Cardiac fibroblast (primary cell): ENCODE data around the gene HOXD4.

Experiments used
- DNase-seq, 2 donors: peaks; one replicate each; pipeline versions ENCODE4 v3.0.0 to v3.0.0-alpha.2; 2010; ENCODE audit warnings: low read depth in 2 of 2
- H3K4me3 ChIP-seq, 2 donors: replicated peaks in 1 of 2; 1 replicate in 1 of 2; 2 replicates in 1 of 2; pipeline ENCODE4 v1.5.1; 2011; ENCODE audit warnings: low read depth in 2 of 2, low read length in 2 of 2, mild to moderate bottlenecking in 2 of 2, moderate library complexity in 1 of 2
- TF ChIP-seq, protein P1 (sequence below): IDR thresholded peaks from one replicate; pipeline ENCODE4 v1.5.1; 2011; ENCODE audit warnings: low read depth, mild to moderate bottlenecking, low read length, inconsistent platforms

The HOXD4 gene

DNA sequence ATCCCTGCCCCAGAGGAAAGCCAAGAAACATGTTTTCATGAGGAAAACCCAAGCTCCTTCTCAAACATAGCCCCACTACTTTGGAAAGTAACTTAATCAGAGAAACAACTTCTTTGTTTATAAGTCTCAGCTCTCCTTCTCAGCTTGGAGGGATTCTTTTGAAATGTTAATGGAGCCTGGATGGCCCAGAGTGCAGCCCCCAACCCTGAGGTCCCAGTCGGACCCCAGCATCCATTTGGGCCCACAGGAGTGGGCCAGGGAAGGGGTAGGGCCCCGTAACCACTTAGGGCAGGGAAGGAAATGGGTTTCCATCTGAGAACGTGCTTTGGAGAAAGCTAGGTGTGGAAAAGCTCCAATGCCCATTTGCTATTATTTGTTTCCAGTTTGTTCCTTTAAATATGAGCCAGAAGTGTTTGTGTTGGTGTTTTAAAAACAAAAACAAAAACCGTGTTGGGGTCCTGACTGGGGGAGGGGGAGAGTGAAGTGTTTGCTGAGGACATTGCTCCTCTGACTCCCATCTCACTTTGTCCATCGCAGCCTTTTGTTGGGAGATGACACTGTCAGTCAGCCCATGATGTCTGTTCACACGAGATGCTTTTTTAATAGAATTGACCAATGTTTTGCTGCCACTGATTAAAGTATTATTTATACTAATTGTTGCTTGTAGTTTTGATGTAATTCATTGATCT, 4.2 kb downstream of the HOXD4 start:
- TF ChIP-seq, protein P1, sequence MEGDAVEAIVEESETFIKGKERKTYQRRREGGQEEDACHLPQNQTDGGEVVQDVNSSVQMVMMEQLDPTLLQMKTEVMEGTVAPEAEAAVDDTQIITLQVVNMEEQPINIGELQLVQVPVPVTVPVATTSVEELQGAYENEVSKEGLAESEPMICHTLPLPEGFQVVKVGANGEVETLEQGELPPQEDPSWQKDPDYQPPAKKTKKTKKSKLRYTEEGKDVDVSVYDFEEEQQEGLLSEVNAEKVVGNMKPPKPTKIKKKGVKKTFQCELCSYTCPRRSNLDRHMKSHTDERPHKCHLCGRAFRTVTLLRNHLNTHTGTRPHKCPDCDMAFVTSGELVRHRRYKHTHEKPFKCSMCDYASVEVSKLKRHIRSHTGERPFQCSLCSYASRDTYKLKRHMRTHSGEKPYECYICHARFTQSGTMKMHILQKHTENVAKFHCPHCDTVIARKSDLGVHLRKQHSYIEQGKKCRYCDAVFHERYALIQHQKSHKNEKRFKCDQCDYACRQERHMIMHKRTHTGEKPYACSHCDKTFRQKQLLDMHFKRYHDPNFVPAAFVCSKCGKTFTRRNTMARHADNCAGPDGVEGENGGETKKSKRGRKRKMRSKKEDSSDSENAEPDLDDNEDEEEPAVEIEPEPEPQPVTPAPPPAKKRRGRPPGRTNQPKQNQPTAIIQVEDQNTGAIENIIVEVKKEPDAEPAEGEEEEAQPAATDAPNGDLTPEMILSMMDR = no peak
- H3K4me3 ChIP-seq = no peak overlapping the region
- no peak for DNase-seq

DNA sequence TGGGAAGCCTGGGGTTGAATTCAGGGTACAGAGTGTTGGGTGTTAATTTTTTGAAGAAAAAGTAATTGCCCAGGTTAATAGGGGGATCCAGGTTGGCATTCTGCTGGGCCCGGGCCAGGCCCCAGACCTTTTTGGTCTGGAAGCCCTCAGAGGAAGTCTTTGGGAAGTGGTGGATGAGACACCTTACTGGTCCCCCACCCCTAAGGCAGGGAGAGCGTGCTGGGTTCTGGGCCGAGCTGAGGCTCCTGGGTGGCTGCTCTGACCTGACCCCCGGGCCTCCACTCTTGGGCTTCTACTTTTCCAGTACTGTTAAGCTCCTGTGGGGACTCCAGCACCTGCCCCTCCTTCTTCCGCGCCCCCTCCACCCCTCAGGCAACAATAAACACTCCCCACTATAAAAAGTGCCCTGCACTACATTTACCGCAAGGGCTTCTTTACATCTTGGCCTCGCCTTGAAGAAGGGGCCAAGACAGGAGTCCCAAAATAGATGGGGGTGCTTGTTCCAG, 5.0 kb downstream of the HOXD4 start:
- DNase-seq = no peak
- H3K4me3 ChIP-seq = no peak overlapping the region
- TF ChIP-seq, protein P1 = no peak

DNA sequence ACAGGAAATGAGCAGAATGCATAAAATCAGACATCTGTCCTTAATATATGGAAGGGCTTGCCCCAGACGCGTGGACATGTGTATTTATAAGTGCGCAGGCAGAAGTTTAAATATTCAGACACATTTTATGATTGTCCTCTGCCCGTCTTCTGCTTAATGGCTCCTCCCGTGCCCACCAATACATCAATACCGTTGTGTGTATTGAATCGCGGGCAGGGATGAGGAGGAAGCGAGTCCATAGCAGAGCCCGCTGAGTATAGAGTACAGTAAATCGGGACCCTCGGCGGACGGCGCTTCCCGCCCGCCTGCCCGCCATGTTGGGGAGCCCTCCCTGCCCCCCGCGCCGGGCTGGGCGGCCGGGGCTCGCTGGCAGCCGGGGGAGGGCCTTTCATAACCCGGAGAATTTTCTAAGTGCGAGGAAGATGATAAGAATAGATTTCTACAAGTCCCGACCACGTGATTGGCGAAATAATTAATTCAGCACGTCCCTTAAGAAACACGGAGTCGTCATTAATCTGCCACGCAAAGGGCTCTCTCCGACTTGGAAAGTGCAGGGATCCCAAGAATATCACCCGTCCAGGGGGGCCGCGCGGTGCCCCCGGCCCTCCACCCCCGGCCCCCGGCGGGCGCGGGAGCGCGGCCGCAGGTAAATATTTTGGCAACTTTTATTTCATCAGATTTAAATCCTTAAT, 5.6 kb downstream of the HOXD4 start, which contains the start of gene HOXD3:
Gene HOXD3, plus strand, starts transcription at position 501 of the 692 bp plus-strand sequence. CDS start 11,808 bp downstream, outside the sequence.
- DNase-seq = no peak

DNA sequence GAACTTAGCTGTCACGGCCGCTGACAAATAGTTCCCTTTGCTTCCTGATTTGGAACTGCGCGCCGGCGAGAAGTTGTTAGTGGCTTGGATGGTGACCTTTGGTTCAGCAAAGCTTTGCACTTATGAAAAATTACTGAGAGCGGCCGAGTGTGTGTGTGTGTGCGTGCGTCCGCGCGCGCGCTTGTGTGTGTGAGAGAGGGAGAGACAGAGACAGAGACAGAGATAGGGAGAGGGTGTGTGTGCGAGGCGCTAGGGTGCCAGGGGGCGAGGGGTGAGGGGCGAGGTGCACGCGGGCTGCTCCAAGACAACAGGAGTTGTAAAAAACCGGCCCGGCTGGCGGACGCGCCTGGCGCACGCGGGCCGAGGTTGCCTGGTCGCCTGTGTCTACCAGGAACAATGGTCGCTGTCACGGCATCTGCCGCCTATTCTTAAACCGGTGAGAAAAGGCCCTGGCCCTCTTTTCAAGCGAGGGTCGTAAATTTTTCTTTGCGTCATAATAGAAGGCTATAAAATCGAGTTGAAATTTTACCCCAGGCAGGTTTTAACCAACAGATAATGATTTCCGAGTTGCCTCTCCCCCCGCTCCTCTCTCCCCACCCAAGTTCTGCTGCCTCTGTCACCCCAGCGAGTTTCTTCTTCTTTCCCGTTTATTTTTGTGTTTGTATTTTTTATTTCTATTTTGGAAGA, 6.3 kb downstream of the HOXD4 start:
- TF ChIP-seq, protein P1 = no peak
- no peak for DNase-seq
- H3K4me3 ChIP-seq = no peak overlapping the region

More for the DNA sequence above, 5.6 kb downstream of the HOXD4 start, which contains the start of gene HOXD3:
- H3K4me3 ChIP-seq = no peak within 1 kb of the TSS
- TF ChIP-seq, protein P1 = no peak

DNA sequence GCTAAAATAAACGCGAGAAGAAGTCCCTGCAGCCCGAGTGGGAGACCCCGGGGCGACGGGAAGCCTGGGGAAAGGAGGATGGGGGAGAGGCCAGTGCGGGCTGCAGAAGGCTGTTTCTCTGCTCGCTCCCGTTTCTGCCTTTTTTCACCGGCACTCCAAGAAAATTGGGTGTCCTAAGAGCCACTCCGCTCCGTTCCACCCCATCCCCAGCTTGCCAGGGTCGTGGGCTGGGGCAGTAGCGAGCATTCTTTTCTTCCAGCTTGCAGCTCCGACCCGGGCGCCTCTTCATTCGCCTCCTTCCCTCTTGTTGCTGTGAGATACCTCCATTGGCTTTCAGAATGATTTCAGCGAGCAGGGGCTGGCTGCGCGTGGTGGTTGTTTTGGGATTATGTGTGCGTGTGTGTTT, 6.8 kb downstream of the HOXD4 start:
- TF ChIP-seq, protein P1 = no peak
- no peak for DNase-seq
- no peak overlapping the region for H3K4me3 ChIP-seq

DNA sequence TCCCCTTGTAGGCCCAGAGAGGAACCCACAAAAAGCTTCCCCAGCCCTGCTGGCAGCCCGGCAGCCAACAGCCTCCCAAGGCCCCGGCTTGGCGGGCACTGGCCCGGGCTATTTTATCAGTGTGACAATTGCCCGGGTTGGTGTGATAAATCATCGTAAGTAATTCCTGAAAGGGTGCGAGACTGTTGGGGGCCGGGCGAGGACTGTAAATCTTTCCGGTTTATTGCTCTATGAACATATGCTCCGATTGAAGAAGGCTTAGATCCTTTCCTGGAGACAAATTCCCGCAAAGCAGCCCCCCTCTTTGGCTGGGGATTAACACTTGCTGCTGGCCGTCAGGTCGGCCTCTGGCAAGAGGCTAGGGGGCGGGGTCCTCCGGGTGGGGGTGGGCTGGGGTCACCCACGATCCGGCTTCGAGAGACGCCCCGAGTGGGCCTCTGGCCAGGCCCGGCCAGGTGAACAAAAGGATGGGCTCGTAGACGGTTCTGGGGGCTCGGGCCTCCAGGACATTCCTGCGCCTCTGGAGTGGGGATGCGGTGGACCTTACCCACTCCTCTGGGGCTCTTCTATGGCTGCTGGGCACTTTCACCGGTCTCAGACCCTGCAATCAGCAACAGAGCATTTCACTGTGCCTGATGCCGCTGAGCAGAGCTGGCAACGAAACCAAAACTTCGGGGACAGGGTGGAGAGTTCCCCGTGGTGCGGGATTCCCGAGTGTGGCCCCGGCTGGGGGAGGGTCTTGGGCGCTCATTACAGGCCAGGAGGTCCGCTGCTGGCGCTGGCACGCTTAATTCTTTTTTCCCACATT, 7.7 kb downstream of the HOXD4 start:
- no peak overlapping the region for H3K4me3 ChIP-seq
- DNase-seq = no peak
- TF ChIP-seq, protein P1 = no peak
